Peyer's patch (tissue), 4 donors: ENCODE results near the gene DIO3. TPM values are rescaled to one million over a fixed set of nuclear protein-coding genes. Genes with fewer than 3 reads are reported as not detected.

Experiments used
- DNase-seq, 3 donors: peaks; one replicate each; pipeline ENCODE4 v3.0.0-alpha.2; 2017 to 2019
- H3K27ac ChIP-seq, 4 donors: fragments of 200-600 bp; sonication (generic); one replicate each; pipeline ENCODE4 v1.5.1; 2016 to 2019
- H3K27me3 ChIP-seq, 2 donors: fragments of 200-600 bp; sonication (generic); one replicate each; pipeline ENCODE4 v1.5.1; 2019
- H3K36me3 ChIP-seq, 3 donors: fragments of 200-600 bp; sonication (generic); one replicate each; pipeline ENCODE4 v1.5.1; 2016 to 2019
- H3K4me1 ChIP-seq, 4 donors: fragments of 200-600 bp; sonication (generic); one replicate each; pipeline ENCODE4 v1.5.1; 2016 to 2019
- H3K4me3 ChIP-seq, 4 donors: fragments of 200-600 bp; sonication (generic); 1 replicate in 3 of 4; 2 replicates in 1 of 4; pipeline ENCODE4 v1.5.1; 2016 to 2019; ENCODE audit warnings: mild to moderate bottlenecking in 1 of 4
- H3K9me3 ChIP-seq, 4 donors: fragments of 200-600 bp; sonication (generic); one replicate each; pipeline ENCODE4 v1.5.1; 2016 to 2019; ENCODE audit warnings: mild to moderate bottlenecking in 1 of 4
- CTCF ChIP-seq, 6 experiments: fragments of 450-650 bp in 4 of 6; fragments of 200-600 bp in 2 of 6; sonication (generic) in 1 of 6; IDR thresholded peaks; one replicate each; pipeline ENCODE4 v1.5.1; 2017 to 2019; ENCODE audit warnings: antibody characterized with exemption in 6 of 6, mild to moderate bottlenecking in 3 of 6, moderate library complexity in 1 of 6
- POLR2A ChIP-seq, 2 donors: fragments of 450-650 bp; IDR thresholded peaks; one replicate each; pipeline ENCODE4 v1.5.1; 2017; ENCODE audit warnings: antibody characterized with exemption in 2 of 2, mild to moderate bottlenecking in 2 of 2, moderate library complexity in 2 of 2
- total RNA-seq, 4 donors: library from RNA; depleted of rRNA; stranded (reverse); fragments of >200 nt; gene quantifications; one replicate each; pipeline ENCODE4 v1.1.0, GENCODE V29; 2016

DIO3 gene
- total RNA-seq, 4 donors from 2014 or later: 0.40 to 1.7 TPM; not detected in 2

GRCh38 chr14:101537286-101537685 lies 24.0 kb upstream of the DIO3 start:
- no peak for DNase-seq
- Histone ChIP-seq H3K27ac (no peak overlapping the region), H3K36me3 (no peaks in the 10 kb centered on the region), H3K9me3 (no peaks in the 10 kb centered on the region), H3K27me3 (no peaks in the 10 kb centered on the region), H3K4me1 (no peaks in the 10 kb centered on the region), H3K4me3 (no peak overlapping the region)
- no peak for TF ChIP-seq POLR2A (IDR thresholded peaks at IDR 0.05)
- no peak for TF ChIP-seq CTCF (IDR thresholded peaks at IDR 0.05)

- TF ChIP-seq CTCF (IDR thresholded peaks at IDR 0.05): no peak
- TF ChIP-seq POLR2A (IDR thresholded peaks at IDR 0.05): no peak
- DNase-seq: no peak
- no peaks in the 10 kb centered on the region for H3K9me3 ChIP-seq
- H3K4me1 ChIP-seq: peaks cover 0 to 5% (median 0%) of the 10 kb centered on the region in 4 donors
- no peak overlapping the region for H3K27ac ChIP-seq
- H3K36me3 ChIP-seq: no peaks in the 10 kb centered on the region
- H3K4me3 ChIP-seq: no peak overlapping the region
- H3K27me3 ChIP-seq: no peaks in the 10 kb centered on the region
Measured at GRCh38 chr14:101538878-101539277, 22.4 kb upstream of the DIO3 start.

GRCh38 chr14:101539880-101540279 lies 21.4 kb upstream of the DIO3 start:
- peaks cover 0 to 5% (median 0%) of the 10 kb centered on the region in 4 donors for H3K4me1 ChIP-seq
- no peaks in the 10 kb centered on the region for H3K27me3 ChIP-seq

GRCh38 chr14:101540481-101541462 lies 20.5 kb upstream of the DIO3 start:
- Histone ChIP-seq H3K27ac (no peak overlapping the region), H3K9me3 (no peaks in the 10 kb centered on the region), H3K4me3 (no peak overlapping the region), H3K36me3 (no peaks in the 10 kb centered on the region), H3K27me3 (no peaks in the 10 kb centered on the region), H3K4me1 (peaks cover 0 to 5% (median 0%) of the 10 kb centered on the region in 4 donors)
- no peak for TF ChIP-seq POLR2A (IDR thresholded peaks at IDR 0.05)
- no peak for TF ChIP-seq CTCF (IDR thresholded peaks at IDR 0.05)
- DNase-seq: no peak

More at GRCh38 chr14:101539880-101540279, 21.4 kb upstream of the DIO3 start:
- H3K36me3 ChIP-seq: no peaks in the 10 kb centered on the region
- no peaks in the 10 kb centered on the region for H3K9me3 ChIP-seq
- no peak overlapping the region for H3K4me3 ChIP-seq
- DNase-seq: no peak
- TF ChIP-seq CTCF (IDR thresholded peaks at IDR 0.05) (no peak), POLR2A (IDR thresholded peaks at IDR 0.05) (no peak)
- no peak overlapping the region for H3K27ac ChIP-seq

GRCh38 chr14:101542391-101542790 lies 18.9 kb upstream of the DIO3 start:
- H3K9me3 ChIP-seq: no peaks in the 10 kb centered on the region
- TF ChIP-seq POLR2A (IDR thresholded peaks at IDR 0.05) (no peak), CTCF (IDR thresholded peaks at IDR 0.05) (no peak)
- peak overlapping the region in 1 of 4 donors; percentile 52 for H3K27ac ChIP-seq
- no peak overlapping the region for H3K4me3 ChIP-seq
- H3K27me3 ChIP-seq: no peaks in the 10 kb centered on the region
- no peaks in the 10 kb centered on the region for H3K36me3 ChIP-seq
- H3K4me1 ChIP-seq: peaks cover 0 to 5% (median 0%) of the 10 kb centered on the region in 4 donors
- peak in 2 of 3 donors; percentile 52 to 67 for DNase-seq
